IMR-90 (cell line): ENCODE results near the gene EVA1C. TPM values are rescaled to one million over a fixed set of nuclear protein-coding genes. Genes with fewer than 3 reads are reported as not detected.
"Not testable (repeated sequence)": the region's sequence is repeated elsewhere in the genome, so short reads cannot be mapped to it uniquely, and the experiment has no call there.

ENCODE experiments used
- ATAC-seq: fragments of 200-7000 bp; cut with Tn5 transposase; 2 replicates; pipeline ENCODE4 v1.9.1; 2020; ENCODE audit warnings: low read depth, mild to moderate bottlenecking, moderate library complexity
- BruUV-seq: library from RNA; stranded (reverse); fragments of 400-500 nt; replicated peaks from 2 replicates; lab custom pipeline; 2021; lab: Mats Ljungman, UMichigan
- CTCF ChIA-PET: fragments of 300-600 bp; formaldehyde crosslinking; extraction: SDS; loops from one replicate; lab custom pipeline; 2021; ENCODE audit warnings: antibody characterized with exemption; lab: Yijun Ruan, JAX
- POLR2A ChIA-PET: fragments of 300-600 bp; sonication (Branson Sonifier 250); formaldehyde crosslinking; loops from one replicate; lab custom pipeline; 2022; ENCODE audit warnings: antibody characterized with exemption; ENCODE audit not compliant: unreplicated experiment; lab: Charles Lee
- DNase-seq: peaks from one replicate; pipeline ENCODE4 v3.0.0; 2013
- H2AFZ ChIP-seq: replicated peaks from 2 replicates; pipeline ENCODE3; 2013; ENCODE audit warnings: low read length, mild to moderate bottlenecking; ENCODE audit not compliant: poor library complexity
- H2AK5ac ChIP-seq: 2 replicates; pipeline ENCODE4 v1.6.1; 2013; ENCODE audit warnings: low read depth, low read length, inconsistent platforms
- H2AK9ac ChIP-seq: replicated peaks from 2 replicates; pipeline ENCODE3; 2013; ENCODE audit warnings: mild to moderate bottlenecking, low read depth, low read length, moderate library complexity; ENCODE audit not compliant: poor library complexity
- H2BK120ac ChIP-seq: 2 replicates; pipeline ENCODE4 v1.6.1; 2013; ENCODE audit warnings: low read depth, low read length, inconsistent platforms
- H2BK15ac ChIP-seq: 3 replicates; pipeline ENCODE4 v1.6.1; 2013; ENCODE audit warnings: low read depth, low read length, inconsistent platforms
- H2BK20ac ChIP-seq: 2 replicates; pipeline ENCODE4 v1.6.1; 2013; ENCODE audit warnings: low read depth, mild to moderate bottlenecking, inconsistent platforms, low read length, moderate library complexity
- H2BK5ac ChIP-seq: 2 replicates; pipeline ENCODE4 v1.6.1; 2013; ENCODE audit warnings: mild to moderate bottlenecking, low read depth, low read length, inconsistent platforms; ENCODE audit not compliant: poor library complexity, severe bottlenecking
- H3K14ac ChIP-seq: replicated peaks from 2 replicates; pipeline ENCODE4 v1.6.1; 2013; ENCODE audit warnings: low read depth, low read length, inconsistent platforms
- H3K18ac ChIP-seq: 2 replicates; pipeline ENCODE4 v1.6.1; 2013; ENCODE audit warnings: low read depth, low read length, control low read depth
- H3K23ac ChIP-seq: 2 replicates; pipeline ENCODE4 v1.6.1; 2013; ENCODE audit warnings: low read depth, low read length, inconsistent platforms
- H3K27ac ChIP-seq: 2 replicates; pipeline ENCODE4 v1.5.1; 2013; ENCODE audit warnings: mild to moderate bottlenecking, control low read depth, low read length; ENCODE audit not compliant: insufficient read depth
- H3K27me3 ChIP-seq: 2 replicates; pipeline ENCODE4 v1.6.1; 2013; ENCODE audit warnings: low read length; ENCODE audit not compliant: control insufficient read depth, insufficient read depth
- H3K36me3 ChIP-seq: 2 replicates; pipeline ENCODE4 v1.6.1; 2013; ENCODE audit warnings: low read length, mixed read lengths; ENCODE audit not compliant: control insufficient read depth, insufficient read depth
- H3K4ac ChIP-seq: 2 replicates; pipeline ENCODE4 v1.6.1; 2013; ENCODE audit warnings: low read depth, low read length, inconsistent platforms
- H3K4me1 ChIP-seq: 2 replicates; pipeline ENCODE4 v1.6.1; 2013; ENCODE audit warnings: low read length, mixed read lengths; ENCODE audit not compliant: control insufficient read depth, insufficient read depth
- H3K4me2 ChIP-seq: 2 replicates; pipeline ENCODE4 v1.6.1; 2013; ENCODE audit warnings: low read depth, mild to moderate bottlenecking, control low read depth, low read length, moderate library complexity
- H3K4me3 ChIP-seq: 2 replicates; pipeline ENCODE4 v1.5.1; 2013; ENCODE audit warnings: low read depth, mild to moderate bottlenecking, control low read depth, low read length, moderate library complexity; ENCODE audit not compliant: insufficient read depth
- H3K56ac ChIP-seq: 2 replicates; pipeline ENCODE4 v1.6.1; 2013; ENCODE audit warnings: low read length, inconsistent platforms; ENCODE audit not compliant: insufficient read depth; ENCODE audit errors: extremely low read depth
- H3K79me1 ChIP-seq, 2 experiments: 2 replicates each; pipeline ENCODE4 v1.6.1; 2013; ENCODE audit warnings: low read length in 2 of 2, inconsistent platforms in 1 of 2, low read depth in 1 of 2
- H3K9ac ChIP-seq: 2 replicates; pipeline ENCODE4 v1.6.1; 2013; ENCODE audit warnings: low read depth, low read length, control low read depth
- H3K9me1 ChIP-seq: 2 replicates; pipeline ENCODE4 v1.6.1; 2013; ENCODE audit warnings: low read length, inconsistent platforms; ENCODE audit not compliant: insufficient read depth
- H3K9me3 ChIP-seq: 2 replicates; pipeline ENCODE4 v1.6.1; 2013; ENCODE audit warnings: low read length; ENCODE audit not compliant: control insufficient read depth, insufficient read depth
- H4K20me1 ChIP-seq: 2 replicates; pipeline ENCODE4 v1.6.1; 2013; ENCODE audit warnings: low read length, inconsistent platforms; ENCODE audit not compliant: insufficient read depth
- H4K5ac ChIP-seq: 2 replicates; pipeline ENCODE4 v1.6.1; 2013; ENCODE audit warnings: mild to moderate bottlenecking, low read depth, low read length, control low read depth
- H4K8ac ChIP-seq, 2 experiments: 2 replicates each; pipeline ENCODE4 v1.6.1; 2013; ENCODE audit warnings: low read depth in 2 of 2, low read length in 2 of 2, control low read depth in 1 of 2, inconsistent platforms in 1 of 2
- H4K91ac ChIP-seq: 2 replicates; pipeline ENCODE4 v1.6.1; 2013; ENCODE audit warnings: low read depth, low read length, inconsistent platforms; ENCODE audit not compliant: insufficient read depth
- WGBS, 2 experiments: methylation state at CpG; one replicate each; pipeline versions ENCODE4 v1.1.5 to v1.1.7; 2013; ENCODE audit warnings: missing lambda C conversion rate in 2 of 2; ENCODE audit not compliant: insufficient read length in 1 of 2; ENCODE audit errors: extremely low coverage in 2 of 2; 5-methylcytosine and 5-hydroxymethylcytosine counted together
- dilution Hi-C: fragments of 300-500 bp; cut with HindIII; formaldehyde crosslinking; loops from one replicate; pipeline ENCODE4 v1.14.3; 2018; ENCODE audit warnings: low sequenced_read_pairs; ENCODE audit not compliant: unreplicated experiment
- in situ Hi-C: fragments of 300-500 bp; cut with MboI; formaldehyde crosslinking; loops from 3 replicates; pipeline ENCODE4 v1.14.3; 2019; ENCODE audit warnings: low sequenced_read_pairs, inconsistent platforms, mixed read lengths
- intact Hi-C: fragments of 100-400 bp; cut with micrococcal nuclease; formaldehyde crosslinking; loops from 2 replicates; pipeline ENCODE4 v1.10.0; 2022
- polyA plus RNA-seq, 3 experiments: library from polyadenylated mRNA; depleted of rRNA; stranded (reverse); fragments of >200 nt; gene quantifications; 2 replicates each; pipeline ENCODE4 v1.2.3, GENCODE V29; 2012; ENCODE audit warnings: low replicate concordance in 1 of 3
- total RNA-seq: library from RNA; depleted of rRNA; stranded (reverse); fragments of >200 nt; gene quantifications from 2 replicates; pipeline ENCODE4 v1.2.3, GENCODE V29; 2012

Gene EVA1C
- total and polyA plus RNA-seq, 2 of the 4 experiments (the other 2 are of a cell fraction): 0.72 to 1.1 TPM

GRCh38 chr21:32462564-32462963 lies 50.1 kb downstream of the EVA1C start:
- H4K91ac ChIP-seq, ATAC-seq, H2BK120ac ChIP-seq, H3K56ac ChIP-seq, H3K36me3 ChIP-seq, H2AFZ ChIP-seq, H3K9me3 ChIP-seq, H4K5ac ChIP-seq, in situ Hi-C loops, H3K18ac ChIP-seq, H3K23ac ChIP-seq, H3K9me1 ChIP-seq, BruUV-seq, dilution Hi-C loops, H4K20me1 ChIP-seq, H3K79me1 ChIP-seq, intact Hi-C loops, H3K4me3 ChIP-seq, H2BK15ac ChIP-seq, H3K9ac ChIP-seq, H3K4ac ChIP-seq, H2BK5ac ChIP-seq, H3K27me3 ChIP-seq, H2AK5ac ChIP-seq, H3K27ac ChIP-seq, POLR2A ChIA-PET, H2AK9ac ChIP-seq, H4K8ac ChIP-seq, H3K4me2 ChIP-seq, H3K14ac ChIP-seq, DNase-seq, H2BK20ac ChIP-seq: not testable (repeated sequence)
- peaks cover 20% of the 10 kb centered on the region for H3K4me1 ChIP-seq
- CTCF ChIA-PET: interaction anchor here (0.6 kb wide), 1 partner anchor 107 kb away, joined by 3 read pairs; no protein-coding TSS in a partner anchor
- no CpG with 5 or more reads among the region's 3 CpGs for WGBS, 2 experiments
